WERI-Rb-1 (cell line): ENCODE results near the gene COMMD3.
A peak's percentile ranks its signal among the peaks of the same experiment; 100 is the strongest.

Experiments used
- DNase-seq: peaks from one replicate; pipeline ENCODE4 v3.0.0-alpha.2; 2020
- H3K27ac ChIP-seq: fragments of 250-450 bp; sonication (Bioruptor Pico); 2 replicates; pipeline ENCODE4 v1.5.1; 2020; ENCODE audit warnings: mild to moderate bottlenecking, moderate library complexity
- H3K27me3 ChIP-seq: fragments of 250-450 bp; sonication (Bioruptor Pico); 2 replicates; pipeline ENCODE4 v1.5.1; 2021; ENCODE audit warnings: mild to moderate bottlenecking, low read depth, moderate library complexity; ENCODE audit not compliant: insufficient read depth, severe bottlenecking
- H3K36me3 ChIP-seq: fragments of 250-450 bp; sonication (Bioruptor Pico); 2 replicates; pipeline ENCODE4 v1.5.1; 2020; ENCODE audit warnings: mild to moderate bottlenecking, moderate library complexity
- H3K4me3 ChIP-seq: 2 replicates; pipeline ENCODE4 v1.5.1; 2011; ENCODE audit warnings: low read depth, mild to moderate bottlenecking, control low read depth, low read length
- H3K9me3 ChIP-seq: fragments of 250-450 bp; sonication (Bioruptor Pico); 2 replicates; pipeline ENCODE4 v1.5.1; 2021; ENCODE audit warnings: mild to moderate bottlenecking, moderate library complexity; ENCODE audit not compliant: severe bottlenecking
- TF ChIP-seq, protein P1 (sequence below): IDR thresholded peaks from 2 replicates; pipeline ENCODE4 v1.5.1; 2011; ENCODE audit warnings: low read depth, mild to moderate bottlenecking, control low read depth, inconsistent platforms, low read length

The COMMD3 gene

DNA sequence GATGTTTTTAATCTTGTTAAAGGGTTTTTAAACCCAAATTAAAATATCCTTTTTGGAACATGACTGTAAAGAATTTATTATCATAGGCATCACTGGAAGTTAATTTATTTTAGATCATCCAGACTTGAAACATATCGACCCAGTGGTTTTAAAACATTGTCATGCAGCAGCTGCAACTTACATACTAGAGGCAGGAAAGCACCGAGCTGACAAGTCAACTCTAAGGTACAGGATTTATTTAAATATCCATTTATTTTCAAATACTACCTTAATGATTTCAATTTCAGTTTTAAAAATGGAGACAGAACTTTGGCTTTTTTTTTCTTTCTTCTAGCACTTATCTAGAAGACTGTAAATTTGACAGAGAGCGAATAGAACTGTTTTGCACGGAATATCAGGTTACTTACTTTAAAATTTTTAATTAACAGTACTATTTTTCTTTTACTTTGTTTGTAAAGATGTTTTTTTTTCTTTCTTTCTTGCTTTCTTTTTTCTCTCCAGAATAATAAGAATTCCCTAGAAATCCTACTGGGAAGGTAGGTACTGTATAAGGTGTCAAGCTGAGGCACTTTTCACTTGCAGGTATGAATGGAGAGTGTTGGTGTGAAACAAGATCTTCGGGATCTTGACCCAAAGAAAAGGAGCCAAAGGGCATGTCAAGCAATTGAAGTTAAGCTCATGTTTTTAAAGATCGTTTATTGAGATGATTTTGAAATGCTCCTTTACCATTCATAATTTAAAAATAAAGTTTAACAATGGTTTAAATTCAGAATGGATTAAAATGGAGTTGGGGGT lies 1.8 kb downstream of the COMMD3 start:
- Histone ChIP-seq H3K36me3 (no peaks in the 10 kb centered on the region), H3K4me3 (no peak overlapping the region), H3K9me3 (no peaks in the 10 kb centered on the region), H3K27me3 (no peaks in the 10 kb centered on the region), H3K27ac (no peak overlapping the region)
- no peak for DNase-seq
- TF ChIP-seq, protein P1, sequence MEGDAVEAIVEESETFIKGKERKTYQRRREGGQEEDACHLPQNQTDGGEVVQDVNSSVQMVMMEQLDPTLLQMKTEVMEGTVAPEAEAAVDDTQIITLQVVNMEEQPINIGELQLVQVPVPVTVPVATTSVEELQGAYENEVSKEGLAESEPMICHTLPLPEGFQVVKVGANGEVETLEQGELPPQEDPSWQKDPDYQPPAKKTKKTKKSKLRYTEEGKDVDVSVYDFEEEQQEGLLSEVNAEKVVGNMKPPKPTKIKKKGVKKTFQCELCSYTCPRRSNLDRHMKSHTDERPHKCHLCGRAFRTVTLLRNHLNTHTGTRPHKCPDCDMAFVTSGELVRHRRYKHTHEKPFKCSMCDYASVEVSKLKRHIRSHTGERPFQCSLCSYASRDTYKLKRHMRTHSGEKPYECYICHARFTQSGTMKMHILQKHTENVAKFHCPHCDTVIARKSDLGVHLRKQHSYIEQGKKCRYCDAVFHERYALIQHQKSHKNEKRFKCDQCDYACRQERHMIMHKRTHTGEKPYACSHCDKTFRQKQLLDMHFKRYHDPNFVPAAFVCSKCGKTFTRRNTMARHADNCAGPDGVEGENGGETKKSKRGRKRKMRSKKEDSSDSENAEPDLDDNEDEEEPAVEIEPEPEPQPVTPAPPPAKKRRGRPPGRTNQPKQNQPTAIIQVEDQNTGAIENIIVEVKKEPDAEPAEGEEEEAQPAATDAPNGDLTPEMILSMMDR: no peak

DNA sequence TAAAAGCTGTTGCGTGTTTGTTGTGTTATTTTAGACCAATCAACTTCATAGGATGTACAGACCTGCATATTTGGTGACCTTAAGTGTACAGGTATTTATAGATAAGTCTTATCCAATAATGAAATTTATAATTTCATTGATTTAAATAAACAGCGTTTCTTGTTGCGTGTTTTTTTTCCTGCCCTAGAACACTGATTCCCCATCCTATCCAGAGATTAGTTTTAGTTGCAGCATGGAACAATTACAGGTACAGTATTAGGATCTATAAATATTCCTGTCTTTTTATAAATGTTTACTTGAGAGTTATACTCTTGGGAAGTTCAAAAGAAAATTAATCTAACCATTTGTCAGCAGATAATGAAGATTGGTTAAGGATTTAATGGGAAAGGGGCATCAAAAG lies 2.6 kb downstream of the COMMD3 start:
- no peak for DNase-seq
- no peaks in the 10 kb centered on the region for H3K27me3 ChIP-seq
- H3K9me3 ChIP-seq: no peaks in the 10 kb centered on the region
- TF ChIP-seq, protein P1: no peak
- no peak overlapping the region for H3K27ac ChIP-seq
- H3K36me3 ChIP-seq: no peaks in the 10 kb centered on the region
- no peak overlapping the region for H3K4me3 ChIP-seq

DNA sequence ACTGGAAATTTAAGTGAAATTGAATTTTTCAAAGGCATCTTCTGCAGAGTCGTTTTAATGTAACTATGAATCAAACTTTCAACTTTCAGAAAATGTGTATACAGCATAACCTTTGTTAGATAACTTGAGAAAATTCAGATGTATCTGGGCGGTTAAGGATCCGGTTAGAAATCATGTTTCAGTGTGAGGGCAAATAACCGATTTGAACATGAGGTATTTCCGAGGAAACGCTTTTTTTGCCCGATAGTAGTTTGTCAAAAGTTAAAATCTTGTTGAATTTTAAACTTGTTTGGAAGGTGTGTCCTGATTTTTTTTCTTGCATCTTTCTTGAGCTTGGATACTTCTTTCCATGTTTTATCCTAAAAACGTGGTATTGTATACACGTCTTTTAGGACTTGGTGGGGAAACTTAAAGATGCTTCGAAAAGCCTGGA lies 3.4 kb downstream of the COMMD3 start:
- Histone ChIP-seq H3K27ac (no peak overlapping the region), H3K4me3 (no peak overlapping the region), H3K9me3 (no peaks in the 10 kb centered on the region), H3K36me3 (no peaks in the 10 kb centered on the region), H3K27me3 (no peaks in the 10 kb centered on the region)
- no peak for DNase-seq
- TF ChIP-seq, protein P1: no peak

DNA sequence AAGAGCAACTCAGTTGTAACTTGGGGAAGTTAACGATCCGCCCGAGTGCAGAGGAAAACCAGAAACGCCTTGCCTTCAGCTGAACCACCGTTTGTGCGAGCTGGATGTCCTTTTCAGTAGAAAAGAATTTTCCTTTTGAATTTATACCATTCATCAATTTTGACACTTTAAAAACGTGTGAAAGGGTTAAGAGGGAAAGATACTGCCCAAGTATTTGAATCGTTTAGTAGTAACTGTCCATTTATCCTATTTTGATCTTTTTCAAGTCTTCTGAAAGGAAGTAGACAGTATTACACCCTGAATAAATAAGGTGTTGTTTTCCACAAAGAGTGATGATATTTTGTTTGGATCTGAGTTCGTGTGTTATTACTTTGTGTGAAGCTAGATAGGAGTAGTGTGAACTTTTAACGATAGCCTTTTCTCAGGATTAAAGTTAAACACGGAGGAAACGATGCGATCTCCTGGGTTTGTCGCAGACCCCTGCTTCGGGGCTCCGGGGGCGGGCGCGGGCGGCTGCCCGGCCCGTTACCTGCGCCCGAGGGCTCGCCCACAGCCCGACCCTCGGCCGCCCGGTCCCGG lies 3.9 kb downstream of the COMMD3 start:
- peak overlapping the region; percentile 57 for H3K4me3 ChIP-seq
- no peaks in the 10 kb centered on the region for H3K27me3 ChIP-seq
- no peaks in the 10 kb centered on the region for H3K9me3 ChIP-seq
- H3K27ac ChIP-seq: peak overlapping the region; percentile 49; the same call in 1 of the 2 replicates
- no peaks in the 10 kb centered on the region for H3K36me3 ChIP-seq
- TF ChIP-seq, protein P1: no peak
- DNase-seq: no peak

DNA sequence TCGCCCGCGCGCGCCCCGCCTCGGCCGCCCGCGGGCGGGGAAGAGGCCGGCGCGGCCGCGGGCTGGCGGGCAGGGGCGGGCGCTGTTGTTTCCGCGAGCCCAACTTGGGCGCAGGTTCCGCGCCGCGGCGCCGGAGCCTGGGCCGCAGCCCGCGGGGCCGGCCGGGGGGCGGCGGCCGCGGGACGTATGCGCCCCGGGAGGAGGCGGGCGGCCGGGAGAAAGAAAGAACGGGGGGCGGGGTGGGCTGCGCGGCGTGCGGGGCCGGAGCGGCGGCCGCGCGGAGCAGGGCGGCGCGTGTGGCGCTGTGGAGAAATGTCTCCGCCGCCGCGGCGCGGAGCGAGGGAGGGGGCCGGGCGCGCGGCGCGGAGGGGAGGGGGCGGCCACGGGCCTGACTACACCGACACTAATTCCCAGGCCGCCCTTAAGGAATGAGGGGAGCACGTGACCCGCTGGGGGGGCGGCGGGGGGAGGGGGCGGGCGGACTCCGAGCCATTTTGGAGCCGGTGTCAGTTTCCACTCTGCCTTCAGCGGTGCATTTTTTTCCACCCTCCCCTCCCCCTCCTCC lies 4.5 kb downstream of the COMMD3 start, which contains the start of gene BMI1:
Gene BMI1 (plus strand): TSS at position 509 of the 565 bp plus-strand sequence. CDS start 5,351 bp downstream, outside the sequence.
- DNase-seq: peak; percentile 72
- Histone ChIP-seq H3K27ac (peak within 1 kb of the TSS; percentile 91), H3K9me3 (no peaks in the 10 kb centered on the region), H3K36me3 (no peaks in the 10 kb centered on the region), H3K4me3 (peak within 1 kb of the TSS; percentile 80), H3K27me3 (no peaks in the 10 kb centered on the region)
- TF ChIP-seq, protein P1: no peak
